K562 (cell line): ENCODE measurements around the gene NOP10. TPM values are rescaled to one million over a fixed set of nuclear protein-coding genes. Genes with fewer than 3 reads are reported as not detected.

Experiments
- CHD4 ChIP-seq: fragments of 200-600 bp; sonication (generic); IDR thresholded peaks from 3 replicates; pipeline ENCODE4 v1.6.1; 2012; ENCODE audit warnings: low read depth, mild to moderate bottlenecking, mixed read lengths, low read length, inconsistent platforms; ENCODE audit not compliant: insufficient read depth, insufficient replicate concordance, poor library complexity, severe bottlenecking
- HNRNPL ChIP-seq: fragments of 200-400 bp; formaldehyde crosslinking; IDR thresholded peaks from 2 replicates; pipeline ENCODE4 v1.6.1; 2017; ENCODE audit warnings: low read depth, mild to moderate bottlenecking, low read length
- JUN ChIP-seq, 2 experiments: sonication (generic) in 1 of 2; formaldehyde crosslinking in 1 of 2; IDR thresholded peaks; 2 replicates each; pipeline versions ENCODE4 v1.6.1 to v1.8.0; 2012 to 2022; ENCODE audit warnings: borderline replicate concordance in 2 of 2, mild to moderate bottlenecking in 2 of 2, improper control_type of control experiment in 1 of 2, low read depth in 1 of 2, low read length in 1 of 2, missing genetic modification reagents in 1 of 2
- KLF6 ChIP-seq: fragments of 250-450 bp; sonication (Bioruptor Pico); IDR thresholded peaks from 2 replicates; pipeline ENCODE4 v1.4.0; 2020; ENCODE audit warnings: mild to moderate bottlenecking, moderate library complexity, borderline replicate concordance
- NCOA4 ChIP-seq: fragments of 450-650 bp; IDR thresholded peaks from 2 replicates; pipeline ENCODE4 v1.6.1; 2018; ENCODE audit warnings: mild to moderate bottlenecking; ENCODE audit not compliant: partially characterized antibody
- PURB ChIP-seq: sonication (generic); formaldehyde crosslinking; IDR thresholded peaks from 2 replicates; pipeline ENCODE4 v1.9.0; 2021; ENCODE audit warnings: low read depth, mild to moderate bottlenecking, missing genetic modification reagents
- RBM17 ChIP-seq: fragments of 200-400 bp; formaldehyde crosslinking; IDR thresholded peaks from 2 replicates; pipeline ENCODE4 v1.6.1; 2017; ENCODE audit warnings: low read depth, mild to moderate bottlenecking, low read length, borderline replicate concordance
- SNAPC5 ChIP-seq: fragments of 250-450 bp; sonication (Bioruptor Pico); IDR thresholded peaks from 2 replicates; pipeline ENCODE4 v1.8.0; 2021; ENCODE audit warnings: moderate library complexity, mild to moderate bottlenecking, inconsistent platforms
- SREBF1 ChIP-seq: fragments of 150-350 bp; IDR thresholded peaks from 2 replicates; pipeline ENCODE4 v1.6.1; 2014; ENCODE audit warnings: antibody characterized with exemption, low read depth, low read length, borderline replicate concordance
- THRAP3 ChIP-seq: fragments of 450-650 bp; IDR thresholded peaks from 2 replicates; pipeline ENCODE4 v1.6.1; 2016; ENCODE audit warnings: mild to moderate bottlenecking, inconsistent platforms, borderline replicate concordance
- TSHZ1 ChIP-seq: fragments of 250-450 bp; sonication (Bioruptor Pico); IDR thresholded peaks from 2 replicates; pipeline ENCODE4 v1.4.0; 2020; ENCODE audit warnings: mild to moderate bottlenecking, moderate library complexity
- UBTF ChIP-seq, 2 experiments: IDR thresholded peaks; 2 replicates each; pipeline ENCODE4 v1.6.1; 2012; ENCODE audit warnings: improper control_type of control experiment in 2 of 2, low read depth in 2 of 2, low read length in 2 of 2, borderline replicate concordance in 1 of 2
- ZKSCAN3 ChIP-seq: fragments of 250-450 bp; sonication (Bioruptor Pico); IDR thresholded peaks from 2 replicates; pipeline ENCODE4 v1.4.0; 2020
- ZKSCAN8 ChIP-seq: fragments of 200-800 bp; sonication (Bioruptor generic); IDR thresholded peaks from 2 replicates; pipeline ENCODE4 v1.6.1; 2016; ENCODE audit warnings: missing genetic modification characterization, missing compliant biosample characterization
- ZNF263 ChIP-seq: sonication (generic); formaldehyde crosslinking; IDR thresholded peaks from 2 replicates; pipeline ENCODE4 v1.8.0; 2022; ENCODE audit warnings: mild to moderate bottlenecking, missing genetic modification reagents, borderline replicate concordance
- ZNF3 ChIP-seq: fragments of 250-450 bp; sonication (Bioruptor Pico); IDR thresholded peaks from 2 replicates; pipeline ENCODE4 v1.5.0; 2021; ENCODE audit warnings: mild to moderate bottlenecking, moderate library complexity
- ZNF449 ChIP-seq: fragments of 250-450 bp; sonication (Bioruptor Pico); IDR thresholded peaks from 2 replicates; pipeline ENCODE4 v1.8.0; 2022; ENCODE audit warnings: moderate library complexity, mild to moderate bottlenecking, inconsistent platforms
- ZNF589 ChIP-seq: fragments of 200-800 bp; sonication (Bioruptor generic); IDR thresholded peaks from 2 replicates; pipeline ENCODE4 v1.6.1; 2016; ENCODE audit warnings: low read depth, missing genetic modification characterization, missing compliant biosample characterization
- ZNF79 ChIP-seq: fragments of 250-450 bp; sonication (Bioruptor Pico); IDR thresholded peaks from 2 replicates; pipeline ENCODE4 v1.4.0; 2020; ENCODE audit warnings: low read depth, mild to moderate bottlenecking, moderate library complexity
- polyA plus RNA-seq, 8 experiments: library from polyadenylated mRNA; depleted of rRNA in 4 of 8; stranded (reverse) in 5 of 8; unstranded in 3 of 8; fragments of >200 nt; fragmentation: Nextera tagmentation in 2 of 8; fragmentation: Illumina TruSeq in 1 of 8; extraction: Ambion mirVana in 2 of 8; extraction: Trizol in 1 of 8; gene quantifications; 2 replicates each; pipeline versions ENCODE4 v1.2.1 to v1.2.3, GENCODE V29; 2011 to 2014; ENCODE audit warnings: inconsistent platforms in 1 of 8, missing spikeins in 1 of 8
- total RNA-seq, 7 experiments: library from RNA; depleted of rRNA in 6 of 7; stranded (reverse); fragments of >200 nt in 6 of 7; fragmentation: Illumina TruSeq in 2 of 7; extraction: Trizol in 2 of 7; gene quantifications; 2 replicates each; pipeline versions ENCODE4 v1.2.1 to v1.2.3, GENCODE V29; 2011 to 2021; ENCODE audit warnings: low replicate concordance in 1 of 7

NOP10 gene
- total and polyA plus RNA-seq, 9 of the 15 experiments (the other 6 are each of a cell fraction or from before 2014, with no cell fraction given), result 250 to 1,663 (median 449) TPM

GRCh38 chr15:34336231-34336990 is 6.5 kb downstream of the NOP10 start (continued):
- TF ChIP-seq ZNF449 (CRISPR knock-in tag) (no peak), RBM17 (no peak), CHD4 (no peak), SNAPC5 (CRISPR knock-in tag) (no peak), ZNF589 (CRISPR knock-in tag) (no peak), HNRNPL (no peak), THRAP3 (no peak), SREBF1 (no peak), KLF6 (CRISPR knock-in tag) (no peak), ZKSCAN8 (CRISPR knock-in tag) (no peak), ZKSCAN3 (CRISPR knock-in tag) (no peak), JUN (IDR thresholded peaks at IDR 0.05; ENCODE audit: borderline replicate concordance, low read depth, low read length) (no peak), JUN (CRISPR knock-in tag; IDR thresholded peaks at IDR 0.05; ENCODE audit: borderline replicate concordance) (no peak), ZNF3 (no peak), UBTF (IDR thresholded peaks at IDR 0.05; ENCODE audit: borderline replicate concordance in 1 of 2, low read depth in 2 of 2, low read length in 2 of 2) (no peak), TSHZ1 (CRISPR knock-in tag) (0 out of 2 replicates have a peak, but pooled peaks have one; percentile 34), PURB (no peak), NCOA4 (no peak), ZNF263 (no peak), ZNF79 (CRISPR knock-in tag) (0 out of 2 replicates have a peak, but pooled peaks have one; percentile 28)
